Tibial nerve (tissue), 4 donors: ENCODE measurements around the gene RBM15B. TPM values are rescaled to one million over a fixed set of nuclear protein-coding genes. Genes with fewer than 3 reads are reported as not detected.

ENCODE experiments used
- DNase-seq, 2 donors: peaks; one replicate each; pipeline ENCODE4 v3.0.0-alpha.2; 2019; ENCODE audit warnings: low spot score in 2 of 2
- H3K27ac ChIP-seq, 4 donors: fragments of 200-600 bp; sonication (generic) in 3 of 4; one replicate each; pipeline ENCODE4 v1.5.1; 2017 to 2019; ENCODE audit warnings: mild to moderate bottlenecking in 1 of 4
- H3K27me3 ChIP-seq, 2 donors: fragments of 200-600 bp; sonication (generic) in 1 of 2; one replicate each; pipeline versions ENCODE4 v1.5.1 to v1.6.0; 2017 to 2019
- H3K36me3 ChIP-seq, 3 donors: fragments of 200-600 bp; sonication (generic); one replicate each; pipeline ENCODE4 v1.5.1; 2018 to 2019
- H3K4me1 ChIP-seq, 4 donors: fragments of 200-600 bp; sonication (generic) in 3 of 4; one replicate each; pipeline ENCODE4 v1.5.1; 2017 to 2019
- H3K4me3 ChIP-seq, 4 donors: fragments of 200-600 bp; sonication (generic) in 3 of 4; one replicate each; pipeline ENCODE4 v1.5.1; 2017 to 2019; ENCODE audit warnings: mild to moderate bottlenecking in 1 of 4, moderate library complexity in 1 of 4
- H3K9me3 ChIP-seq, 4 donors: fragments of 200-600 bp; sonication (generic) in 3 of 4; one replicate each; pipeline ENCODE4 v1.5.1; 2017 to 2019
- EP300 ChIP-seq, 2 donors: sonication (generic); formaldehyde crosslinking; IDR thresholded peaks; one replicate each; pipeline ENCODE4 v1.6.1; 2017; ENCODE audit warnings: antibody characterized with exemption in 2 of 2, mild to moderate bottlenecking in 1 of 2
- POLR2A ChIP-seq, 2 donors: fragments of 450-650 bp; IDR thresholded peaks; one replicate each; pipeline ENCODE4 v1.6.1; 2017; ENCODE audit warnings: antibody characterized with exemption in 2 of 2, mild to moderate bottlenecking in 2 of 2, moderate library complexity in 2 of 2
- WGBS, 2 donors: methylation state at CpG; one replicate each; pipeline ENCODE4 v1.1.5; 2018; 5-methylcytosine and 5-hydroxymethylcytosine counted together
- total RNA-seq, 4 donors: library from RNA; depleted of rRNA; stranded (reverse); fragments of >200 nt; gene quantifications; one replicate each; pipeline ENCODE4 v1.1.0, GENCODE V29; 2016
- TF ChIP-seq, protein P1 (sequence below), 5 experiments: fragments of 200-600 bp in 3 of 5; fragments of 450-650 bp in 2 of 5; sonication (generic) in 3 of 5; IDR thresholded peaks; one replicate each; pipeline ENCODE4 v1.5.1; 2016 to 2019; ENCODE audit warnings: antibody characterized with exemption in 5 of 5, mild to moderate bottlenecking in 3 of 5, moderate library complexity in 2 of 5

RBM15B gene
- total RNA-seq, 4 donors from 2014 or later = 22.6 to 32.4 (median 26.0) TPM

GRCh38 chr3:51382076-51382745 lies 8.9 kb upstream of the RBM15B start:
- Histone ChIP-seq H3K4me3 (no peak overlapping the region), H3K4me1 (peaks cover 0 to 32% (median 18%) of the 10 kb centered on the region in 4 donors), H3K9me3 (no peaks in the 10 kb centered on the region), H3K27ac (no peak overlapping the region), H3K27me3 (no peaks in the 10 kb centered on the region), H3K36me3 (peaks cover 0 to 8% (median 0%) of the 10 kb centered on the region in 3 donors)
- 91 to 98% methylated on average over 4 of the region's 4 CpGs for WGBS, 2 donors
- DNase-seq = no peak
- TF ChIP-seq POLR2A (IDR thresholded peaks at IDR 0.05) (no peak), EP300 (IDR thresholded peaks at IDR 0.05) (no peak)
- TF ChIP-seq, protein P1, sequence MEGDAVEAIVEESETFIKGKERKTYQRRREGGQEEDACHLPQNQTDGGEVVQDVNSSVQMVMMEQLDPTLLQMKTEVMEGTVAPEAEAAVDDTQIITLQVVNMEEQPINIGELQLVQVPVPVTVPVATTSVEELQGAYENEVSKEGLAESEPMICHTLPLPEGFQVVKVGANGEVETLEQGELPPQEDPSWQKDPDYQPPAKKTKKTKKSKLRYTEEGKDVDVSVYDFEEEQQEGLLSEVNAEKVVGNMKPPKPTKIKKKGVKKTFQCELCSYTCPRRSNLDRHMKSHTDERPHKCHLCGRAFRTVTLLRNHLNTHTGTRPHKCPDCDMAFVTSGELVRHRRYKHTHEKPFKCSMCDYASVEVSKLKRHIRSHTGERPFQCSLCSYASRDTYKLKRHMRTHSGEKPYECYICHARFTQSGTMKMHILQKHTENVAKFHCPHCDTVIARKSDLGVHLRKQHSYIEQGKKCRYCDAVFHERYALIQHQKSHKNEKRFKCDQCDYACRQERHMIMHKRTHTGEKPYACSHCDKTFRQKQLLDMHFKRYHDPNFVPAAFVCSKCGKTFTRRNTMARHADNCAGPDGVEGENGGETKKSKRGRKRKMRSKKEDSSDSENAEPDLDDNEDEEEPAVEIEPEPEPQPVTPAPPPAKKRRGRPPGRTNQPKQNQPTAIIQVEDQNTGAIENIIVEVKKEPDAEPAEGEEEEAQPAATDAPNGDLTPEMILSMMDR (IDR thresholded peaks at IDR 0.05) = no peak

DNA sequence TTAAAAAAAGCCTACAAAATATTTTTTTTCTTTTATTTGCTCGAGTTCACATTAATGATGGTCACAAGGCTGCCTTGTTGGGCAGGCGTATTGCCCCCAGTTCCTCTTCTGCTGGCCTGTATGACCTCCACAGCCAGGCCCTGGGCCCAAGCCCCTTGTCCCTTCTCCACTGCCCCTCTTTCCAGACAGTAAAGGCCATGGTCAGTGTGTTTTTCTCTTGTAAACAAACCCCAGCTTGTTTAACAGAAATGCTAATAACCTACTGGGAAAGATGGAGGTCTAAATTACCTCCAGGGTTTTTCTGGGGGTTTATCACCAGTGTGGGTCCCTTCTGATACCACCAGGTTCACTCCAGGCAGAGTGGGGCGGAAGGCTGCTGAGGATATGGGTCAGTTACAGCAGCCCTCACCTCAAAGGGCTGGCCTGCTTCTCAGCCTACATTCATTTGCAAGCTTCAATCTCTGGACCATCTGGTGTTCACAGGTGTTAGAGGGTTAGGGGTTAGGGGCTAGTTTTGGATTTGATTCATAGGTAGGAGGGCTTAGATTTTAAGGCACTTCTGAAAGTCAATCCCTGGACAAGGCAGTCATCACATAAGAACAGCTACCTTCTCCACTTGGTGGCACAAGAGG lies 8.0 kb upstream of the RBM15B start:
- H3K36me3 ChIP-seq = peaks cover 0 to 17% (median 0%) of the 10 kb centered on the region in 3 donors
- H3K4me3 ChIP-seq = no peak overlapping the region
- 91 to 96% methylated on average over 3 of the region's 3 CpGs for WGBS, 2 donors
- no peak overlapping the region for H3K27ac ChIP-seq
- H3K9me3 ChIP-seq = no peaks in the 10 kb centered on the region
- H3K4me1 ChIP-seq = peaks cover 0 to 40% (median 18%) of the 10 kb centered on the region in 4 donors
- no peaks in the 10 kb centered on the region for H3K27me3 ChIP-seq
- TF ChIP-seq EP300 (IDR thresholded peaks at IDR 0.05) = no peak
- DNase-seq = no peak

GRCh38 chr3:51384055-51384725 lies 6.9 kb upstream of the RBM15B start:
- Histone ChIP-seq H3K27me3 (no peaks in the 10 kb centered on the region), H3K4me3 (peak overlapping the region; percentile 53 to 77 (median 64)), H3K27ac (peak overlapping the region; percentile 82 to 93 (median 90)), H3K9me3 (no peaks in the 10 kb centered on the region), H3K36me3 (peaks cover 0 to 28% (median 7%) of the 10 kb centered on the region in 3 donors), H3K4me1 (peaks cover 0 to 44% (median 18%) of the 10 kb centered on the region in 4 donors)
- no peak for TF ChIP-seq EP300 (IDR thresholded peaks at IDR 0.05)
- TF ChIP-seq, protein P1 (IDR thresholded peaks at IDR 0.05) = no peak
- 1% methylated on average over 25 to 29 of the region's 29 CpGs for WGBS, 2 donors
- no peak for DNase-seq

DNA sequence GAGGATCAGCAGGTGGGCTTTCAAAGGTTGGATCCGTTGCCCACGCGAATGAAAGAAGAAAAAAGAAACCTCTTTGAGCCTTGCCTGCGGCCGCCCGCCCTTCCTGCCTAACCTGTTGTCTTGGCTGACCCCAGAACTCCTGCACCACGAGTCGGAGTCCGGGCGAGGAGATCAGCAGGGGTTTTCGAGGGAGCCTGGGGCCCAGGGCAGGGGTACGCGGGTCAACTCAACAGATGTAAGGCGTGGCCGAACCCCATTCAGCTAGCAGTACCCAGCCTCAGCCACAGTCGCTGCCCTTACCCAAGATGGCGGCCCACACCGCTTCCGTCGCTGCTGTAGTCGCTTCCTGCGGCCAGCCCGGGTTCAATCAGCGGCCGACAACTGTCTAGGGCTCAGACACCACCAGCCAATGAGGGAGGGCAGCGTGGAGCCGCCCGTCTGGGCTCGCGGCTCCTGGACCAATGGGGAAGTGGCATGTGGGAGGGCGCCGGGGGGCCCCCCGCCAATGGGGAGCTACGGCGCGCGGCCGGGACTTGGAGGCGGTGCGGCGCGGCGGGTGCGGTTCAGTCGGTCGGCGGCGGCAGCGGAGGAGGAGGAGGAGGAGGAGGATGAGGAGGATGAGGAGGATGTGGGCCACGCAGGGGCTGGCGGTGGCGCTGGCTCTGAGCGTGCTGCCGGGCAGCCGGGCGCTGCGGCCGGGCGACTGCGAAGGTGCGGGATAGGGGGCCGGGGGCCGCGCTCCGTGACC lies 6.2 kb upstream of the RBM15B start, which contains the start of gene MANF:
MANF (plus strand) TSS at position 566 of the 748 bp plus-strand sequence; CDS start at position 618, 52 bp downstream.
- peak within 1 kb of the TSS; percentile 62 to 85 (median 71) for H3K4me3 ChIP-seq
- peak; percentile 93 to 95 for DNase-seq
- H3K9me3 ChIP-seq = no peaks in the 10 kb centered on the region
- no peaks in the 10 kb centered on the region for H3K27me3 ChIP-seq
- H3K36me3 ChIP-seq = peaks cover 0 to 35% (median 7%) of the 10 kb centered on the region in 3 donors
- peaks cover 0 to 51% (median 18%) of the 10 kb centered on the region in 4 donors for H3K4me1 ChIP-seq
- TF ChIP-seq, protein P1 (IDR thresholded peaks at IDR 0.05) = peak in 2 of 5 experiments; percentile 72 to 75
- TF ChIP-seq POLR2A (IDR thresholded peaks at IDR 0.05) = peak; percentile 34 to 76
- TF ChIP-seq EP300 (IDR thresholded peaks at IDR 0.05) = peak; percentile 58 to 86
- WGBS, 2 donors = 0% methylated on average over 36 to 46 of the region's 65 CpGs
- H3K27ac ChIP-seq = peak within 1 kb of the TSS; percentile 82 to 93 (median 90)

DNA sequence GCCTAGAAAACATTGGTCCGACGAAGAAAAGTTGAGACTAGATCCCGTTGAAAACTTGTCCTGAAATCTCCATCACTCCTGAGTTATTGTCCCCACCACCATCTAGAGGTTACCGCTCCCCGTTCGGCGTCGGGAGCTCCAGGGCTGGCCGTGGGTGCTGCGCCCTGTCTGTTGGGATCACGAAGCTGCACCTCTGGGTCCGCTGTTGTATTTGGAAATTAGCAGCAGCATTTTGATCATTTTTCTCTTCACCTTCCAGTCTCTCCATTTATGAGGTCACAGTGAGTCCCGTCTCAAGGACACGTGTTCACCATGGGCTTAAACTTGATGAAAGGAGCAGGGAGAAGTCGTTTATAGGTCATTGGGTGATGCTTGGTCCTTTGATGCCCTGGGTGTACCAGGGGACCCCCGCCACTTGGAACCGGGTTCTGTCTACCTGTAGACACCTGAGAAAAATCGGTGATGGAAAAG lies 5.4 kb upstream of the RBM15B start:
- peaks cover 0 to 58% (median 24%) of the 10 kb centered on the region in 4 donors for H3K4me1 ChIP-seq
- no peak for DNase-seq
- 4 to 5% methylated on average over 17 to 18 of the region's 18 CpGs for WGBS, 2 donors

More for the DNA sequence above, 5.4 kb upstream of the RBM15B start:
- Histone ChIP-seq H3K27ac (peak overlapping the region; percentile 82 to 93 (median 90)), H3K36me3 (peaks cover 0 to 36% (median 7%) of the 10 kb centered on the region in 3 donors), H3K9me3 (no peaks in the 10 kb centered on the region), H3K27me3 (no peaks in the 10 kb centered on the region), H3K4me3 (peak overlapping the region; percentile 62 to 85 (median 71))
- no peak for TF ChIP-seq EP300 (IDR thresholded peaks at IDR 0.05)
- TF ChIP-seq, protein P1 (IDR thresholded peaks at IDR 0.05) = no peak
- TF ChIP-seq POLR2A (IDR thresholded peaks at IDR 0.05) = no peak
